ENCODE data around the gene ITGAL.

- TF ChIP-seq, protein P1, sequence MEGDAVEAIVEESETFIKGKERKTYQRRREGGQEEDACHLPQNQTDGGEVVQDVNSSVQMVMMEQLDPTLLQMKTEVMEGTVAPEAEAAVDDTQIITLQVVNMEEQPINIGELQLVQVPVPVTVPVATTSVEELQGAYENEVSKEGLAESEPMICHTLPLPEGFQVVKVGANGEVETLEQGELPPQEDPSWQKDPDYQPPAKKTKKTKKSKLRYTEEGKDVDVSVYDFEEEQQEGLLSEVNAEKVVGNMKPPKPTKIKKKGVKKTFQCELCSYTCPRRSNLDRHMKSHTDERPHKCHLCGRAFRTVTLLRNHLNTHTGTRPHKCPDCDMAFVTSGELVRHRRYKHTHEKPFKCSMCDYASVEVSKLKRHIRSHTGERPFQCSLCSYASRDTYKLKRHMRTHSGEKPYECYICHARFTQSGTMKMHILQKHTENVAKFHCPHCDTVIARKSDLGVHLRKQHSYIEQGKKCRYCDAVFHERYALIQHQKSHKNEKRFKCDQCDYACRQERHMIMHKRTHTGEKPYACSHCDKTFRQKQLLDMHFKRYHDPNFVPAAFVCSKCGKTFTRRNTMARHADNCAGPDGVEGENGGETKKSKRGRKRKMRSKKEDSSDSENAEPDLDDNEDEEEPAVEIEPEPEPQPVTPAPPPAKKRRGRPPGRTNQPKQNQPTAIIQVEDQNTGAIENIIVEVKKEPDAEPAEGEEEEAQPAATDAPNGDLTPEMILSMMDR (IDR thresholded peaks at IDR 0.05), result no peak
- TF ChIP-seq POLR2A (IDR thresholded peaks at IDR 0.05), result no peak
These were observed 13.8 kb upstream of the ITGAL start for GRCh38 chr16:30458561-30459394.
